Measurements from ENCODE around the gene KCNC4.

DNA sequence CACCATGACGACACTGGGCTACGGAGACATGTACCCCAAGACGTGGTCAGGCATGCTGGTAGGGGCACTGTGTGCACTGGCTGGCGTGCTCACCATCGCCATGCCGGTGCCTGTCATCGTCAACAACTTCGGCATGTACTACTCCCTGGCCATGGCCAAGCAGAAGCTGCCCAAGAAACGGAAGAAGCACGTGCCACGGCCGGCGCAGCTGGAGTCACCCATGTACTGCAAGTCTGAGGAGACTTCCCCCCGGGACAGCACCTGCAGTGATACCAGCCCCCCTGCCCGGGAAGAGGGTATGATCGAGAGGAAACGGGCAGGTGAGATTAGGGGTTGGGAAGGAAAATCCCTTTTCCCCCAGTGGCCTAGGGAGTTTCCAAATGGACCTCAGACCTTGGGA is 13.5 kb downstream of the KCNC4 start:
- TF ChIP-seq, protein P1, sequence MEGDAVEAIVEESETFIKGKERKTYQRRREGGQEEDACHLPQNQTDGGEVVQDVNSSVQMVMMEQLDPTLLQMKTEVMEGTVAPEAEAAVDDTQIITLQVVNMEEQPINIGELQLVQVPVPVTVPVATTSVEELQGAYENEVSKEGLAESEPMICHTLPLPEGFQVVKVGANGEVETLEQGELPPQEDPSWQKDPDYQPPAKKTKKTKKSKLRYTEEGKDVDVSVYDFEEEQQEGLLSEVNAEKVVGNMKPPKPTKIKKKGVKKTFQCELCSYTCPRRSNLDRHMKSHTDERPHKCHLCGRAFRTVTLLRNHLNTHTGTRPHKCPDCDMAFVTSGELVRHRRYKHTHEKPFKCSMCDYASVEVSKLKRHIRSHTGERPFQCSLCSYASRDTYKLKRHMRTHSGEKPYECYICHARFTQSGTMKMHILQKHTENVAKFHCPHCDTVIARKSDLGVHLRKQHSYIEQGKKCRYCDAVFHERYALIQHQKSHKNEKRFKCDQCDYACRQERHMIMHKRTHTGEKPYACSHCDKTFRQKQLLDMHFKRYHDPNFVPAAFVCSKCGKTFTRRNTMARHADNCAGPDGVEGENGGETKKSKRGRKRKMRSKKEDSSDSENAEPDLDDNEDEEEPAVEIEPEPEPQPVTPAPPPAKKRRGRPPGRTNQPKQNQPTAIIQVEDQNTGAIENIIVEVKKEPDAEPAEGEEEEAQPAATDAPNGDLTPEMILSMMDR (IDR thresholded peaks at IDR 0.05), result no peak
- TF ChIP-seq POLR2A (IDR thresholded peaks at IDR 0.05), result no peak
- TF ChIP-seq EP300 (IDR thresholded peaks at IDR 0.05), result no peak
